HPDE6-E6E7 (cell line): Measurements from ENCODE around the gene TEK.
"Not testable (repeated sequence)": the region's sequence is repeated elsewhere in the genome, so short reads cannot be mapped to it uniquely, and the experiment has no call there.

Experiments used
- DNase-seq: peaks from one replicate; pipeline ENCODE4 v3.0.0; 2011; ENCODE audit warnings: missing footprints; ENCODE audit errors: extremely low spot score

TEK gene

DNA sequence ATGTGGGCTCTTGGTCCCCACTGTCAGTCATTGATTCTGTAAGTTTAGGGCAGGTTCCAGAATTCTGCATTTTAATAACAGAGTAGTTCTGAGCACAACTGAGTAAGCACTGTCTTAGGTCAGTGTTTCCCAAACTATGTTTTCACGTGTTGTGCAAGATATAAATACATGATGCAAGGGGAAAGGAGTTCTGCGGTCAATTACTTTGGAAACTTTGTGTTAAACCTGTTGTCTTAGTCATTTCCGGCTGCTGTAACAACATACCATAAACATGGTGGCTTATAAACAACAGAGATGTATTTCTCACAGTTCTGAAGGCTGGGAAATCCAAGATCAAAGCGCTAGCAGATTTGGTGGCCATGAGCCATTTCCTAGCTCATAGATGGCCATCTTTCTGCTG lies 118.2 kb downstream of the TEK start:
- no peak for DNase-seq

DNA sequence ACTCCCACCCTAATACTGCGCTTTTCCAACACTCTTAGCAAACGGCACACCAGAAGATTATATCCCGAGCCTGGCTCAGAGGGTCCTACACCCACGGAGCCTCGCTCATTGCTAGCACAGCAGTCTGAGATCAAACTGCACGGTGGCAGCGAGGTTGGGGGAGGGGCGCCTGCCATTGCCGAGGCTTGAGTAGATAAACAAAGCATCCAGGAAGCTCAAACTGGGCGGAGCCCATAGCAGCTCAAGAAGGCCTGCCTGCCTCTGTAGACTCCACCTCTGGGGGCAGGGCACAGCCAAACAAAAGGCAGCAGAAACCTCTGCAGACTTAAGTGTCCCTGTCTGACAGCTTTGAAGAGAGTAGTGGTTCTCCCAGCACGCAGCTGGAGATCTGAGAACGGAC lies 130.6 kb downstream of the TEK start:
- not testable (repeated sequence) for DNase-seq

DNA sequence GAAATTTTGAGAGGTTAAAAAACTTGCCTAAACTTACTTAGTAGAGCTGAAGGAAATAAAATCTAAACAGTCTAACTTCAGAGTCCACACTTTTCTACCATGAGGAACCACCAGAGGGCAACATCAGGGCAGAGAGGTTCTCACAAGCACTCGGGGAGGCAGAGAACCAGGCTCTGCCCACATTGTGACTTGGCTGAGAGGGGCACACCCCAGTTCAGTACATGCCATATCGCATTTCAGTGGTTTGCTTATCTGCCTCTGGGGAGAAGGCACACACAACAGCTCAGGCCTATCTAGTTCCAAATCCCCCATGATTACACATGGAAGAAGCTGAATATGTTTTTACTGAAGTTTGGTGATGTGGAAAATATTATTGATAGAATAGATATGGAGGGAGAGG lies 138.7 kb downstream of the TEK start:
- DNase-seq: peak; percentile 62

DNA sequence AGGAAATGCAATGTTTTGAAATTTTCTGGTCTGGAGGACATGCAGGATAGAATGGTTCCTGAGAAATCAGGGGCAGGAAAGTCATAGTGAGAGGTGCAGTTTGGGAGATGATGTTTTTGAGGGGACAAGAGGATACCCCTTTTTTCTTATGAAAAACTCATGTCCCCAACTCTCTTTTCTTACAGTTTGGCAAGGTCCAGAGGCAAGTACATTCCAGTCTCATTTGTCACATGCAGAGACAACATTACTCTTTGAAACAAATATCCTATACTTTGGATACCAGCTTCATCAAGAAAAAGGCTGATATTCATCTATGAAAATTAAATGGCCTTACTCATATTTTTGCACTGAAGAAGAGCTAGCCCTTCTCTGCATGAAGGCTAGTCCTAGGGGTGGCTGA lies 139.7 kb downstream of the TEK start:
- DNase-seq: no peak

DNA sequence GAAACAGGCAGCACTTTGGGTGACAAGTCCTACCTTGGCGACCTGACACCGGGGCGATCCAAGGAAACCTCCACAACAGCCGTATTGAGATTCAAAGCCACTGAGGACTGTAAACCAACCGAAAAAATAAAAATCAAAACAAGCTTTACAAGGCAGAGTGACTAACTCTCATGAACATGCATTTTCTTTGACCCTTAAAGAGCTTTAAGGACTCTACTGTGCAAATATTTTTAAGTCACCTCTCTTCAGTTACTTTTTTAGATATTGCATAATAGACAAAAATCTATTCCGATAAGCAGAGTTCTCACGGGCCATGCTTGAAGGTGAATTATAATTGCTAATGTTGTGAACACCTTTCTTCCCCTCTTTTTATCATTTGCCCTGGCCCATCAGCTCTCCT lies 149.6 kb downstream of the TEK start:
- no peak for DNase-seq

DNA sequence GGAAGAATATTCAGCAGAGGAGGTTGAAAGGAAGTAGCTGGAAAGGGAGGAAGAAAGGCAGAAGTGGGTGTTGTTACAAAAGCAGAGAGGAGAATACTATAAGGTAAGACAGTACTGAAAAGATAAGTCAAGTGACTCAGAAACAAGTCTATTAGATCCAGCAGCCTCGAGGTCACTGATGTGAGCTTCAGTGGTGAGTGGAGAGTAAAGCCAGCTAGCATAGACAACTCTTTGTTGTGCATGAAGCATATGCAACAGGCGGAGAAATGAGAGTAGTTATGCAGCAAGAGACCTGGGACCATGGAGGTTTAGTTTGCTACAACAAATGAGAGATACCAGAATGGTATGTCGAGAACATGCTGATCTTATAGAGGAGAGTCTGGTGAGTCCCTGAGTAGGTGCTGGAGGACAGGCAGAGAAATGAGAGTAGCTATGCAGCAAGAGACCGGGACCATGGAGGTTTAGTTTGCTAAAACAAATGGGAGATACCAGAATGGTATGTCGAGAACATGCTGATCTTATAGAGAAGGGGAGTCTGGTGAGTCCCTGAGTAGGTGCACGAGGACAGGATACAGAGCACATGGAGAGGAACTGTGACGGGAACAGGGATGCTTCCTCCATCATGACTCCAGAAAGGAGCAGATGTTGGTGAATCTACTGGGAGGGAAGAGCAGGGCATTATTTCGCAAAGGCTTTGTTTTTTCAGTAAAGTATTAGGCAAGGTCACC lies 151.9 kb downstream of the TEK start:
- DNase-seq: no peak

DNA sequence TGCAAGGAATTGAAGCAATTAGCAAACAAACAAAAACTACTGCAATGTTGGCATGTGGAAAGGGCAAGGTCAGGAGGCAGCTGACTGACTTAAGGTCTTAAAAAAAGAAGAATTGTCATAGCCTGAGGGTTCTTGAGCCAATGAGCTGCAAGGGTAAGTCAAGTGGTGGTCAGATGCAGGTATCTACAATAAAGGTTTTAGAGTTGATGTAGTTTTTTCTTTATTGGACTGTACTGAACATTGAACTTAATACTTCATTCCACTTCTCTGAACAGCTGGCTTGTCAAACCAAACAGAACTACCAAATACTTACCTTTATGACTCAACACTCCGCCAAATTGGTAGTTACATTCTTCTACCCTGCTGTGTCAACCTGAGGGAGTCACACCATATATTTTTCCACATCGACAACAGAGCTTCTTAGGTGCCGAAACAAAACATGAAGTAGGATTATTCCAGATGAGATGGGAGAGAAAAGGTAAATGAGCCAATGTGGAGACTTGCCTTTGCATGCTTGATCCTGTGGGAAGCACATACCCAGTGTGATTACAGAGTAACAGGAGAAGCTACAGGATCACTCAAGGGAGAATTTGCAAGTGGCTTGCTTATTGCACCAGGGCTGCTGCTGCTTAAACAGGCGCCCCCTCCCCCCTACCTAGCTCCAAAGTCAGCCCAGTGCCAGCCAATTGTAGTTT lies 152.6 kb downstream of the TEK start:
- no peak for DNase-seq

DNA sequence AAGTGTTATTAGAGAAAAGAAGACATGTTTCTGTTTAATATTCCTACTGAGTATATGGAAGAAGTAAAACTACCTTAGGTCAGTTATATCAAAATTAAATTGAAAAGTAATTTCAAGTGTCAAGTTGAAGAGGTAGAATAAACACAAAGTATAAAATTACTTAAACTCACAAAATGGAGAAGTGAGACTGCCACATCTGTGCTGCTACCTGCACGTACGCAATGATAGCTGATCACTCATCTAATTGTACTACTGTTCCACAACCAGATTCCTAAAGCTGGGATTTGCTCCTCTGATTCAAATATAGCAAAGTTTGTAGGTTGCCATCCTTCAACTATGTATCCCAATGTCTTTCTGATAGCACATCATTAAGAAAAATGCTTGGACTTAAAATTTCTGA lies 163.1 kb downstream of the TEK start:
- no peak for DNase-seq

DNA sequence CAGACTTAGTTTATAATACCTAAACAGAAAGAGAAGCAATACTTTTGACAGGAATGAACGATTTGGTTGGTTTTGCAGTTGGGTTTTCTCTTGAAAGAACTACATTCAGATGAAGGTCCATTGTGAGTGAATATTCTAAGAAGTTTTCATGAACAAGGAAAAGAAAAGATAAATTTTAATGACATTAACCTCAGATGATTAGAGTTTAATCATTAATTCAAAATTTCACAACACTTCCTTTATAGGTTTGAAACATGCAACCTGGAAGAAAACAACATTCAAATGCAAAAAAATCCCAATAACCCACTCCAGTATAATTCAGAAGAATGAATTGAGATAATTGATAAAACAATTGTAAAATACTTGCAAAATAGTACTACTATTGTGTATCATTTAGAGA lies 164.2 kb downstream of the TEK start:
- no peak for DNase-seq

DNA sequence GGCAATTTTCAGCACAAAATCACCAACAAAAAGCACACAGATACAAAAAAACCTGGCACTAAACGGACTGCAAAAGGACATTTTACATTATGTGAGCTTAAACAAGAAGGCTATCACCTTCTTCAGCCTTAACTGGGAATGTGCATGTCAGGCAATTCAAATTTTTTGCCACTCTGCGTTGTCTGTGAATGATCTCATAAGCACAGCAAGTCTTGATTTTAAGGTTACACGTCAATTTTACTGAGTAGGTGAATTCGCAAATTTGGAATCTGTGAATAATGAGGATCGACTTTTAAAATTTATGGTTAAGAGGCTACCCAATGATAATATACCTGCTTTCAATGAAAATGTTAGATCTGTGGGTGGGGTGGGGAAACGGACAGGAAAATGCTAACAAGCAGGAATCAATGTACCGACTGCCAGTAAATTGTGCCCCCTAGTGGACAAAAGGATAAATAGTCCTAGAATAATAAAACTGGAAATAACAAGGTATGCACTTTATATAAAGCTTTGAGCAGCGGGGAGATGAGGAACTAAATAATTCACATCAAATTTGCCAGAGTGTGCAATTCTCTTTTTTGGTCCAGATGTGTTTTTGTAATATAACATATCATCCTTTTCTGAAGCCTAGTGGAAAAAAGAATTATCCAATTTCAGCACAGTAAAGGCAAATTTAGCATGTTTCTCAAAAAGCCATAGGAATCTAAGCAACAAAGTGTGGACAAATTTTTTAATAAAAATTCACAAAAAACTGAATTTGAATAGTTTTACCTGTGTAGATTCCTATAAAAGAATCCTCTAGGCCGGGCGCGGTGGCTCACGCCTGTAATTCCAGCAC lies 167.4 kb downstream of the TEK start:
- DNase-seq: peak; percentile 23

DNA sequence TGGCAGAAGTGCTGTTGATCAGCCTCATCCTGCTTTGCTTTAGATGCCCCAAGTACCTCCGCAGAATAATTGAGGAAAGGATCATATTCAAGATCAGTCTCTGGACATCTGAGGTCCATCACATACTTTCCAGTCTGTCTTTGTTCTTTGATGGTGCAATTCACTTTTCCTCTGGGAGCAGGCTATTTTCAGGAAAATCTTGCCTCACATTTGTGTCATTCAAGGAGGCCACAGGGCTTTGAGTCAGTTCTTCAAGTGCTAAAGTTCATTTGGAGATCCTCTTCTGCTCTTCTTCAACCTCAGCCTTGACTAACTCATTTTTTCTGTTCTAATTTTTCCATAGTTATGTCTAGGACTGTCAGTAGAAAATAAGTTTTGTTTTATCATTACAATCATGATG lies 169.3 kb downstream of the TEK start:
- DNase-seq: no peak

DNA sequence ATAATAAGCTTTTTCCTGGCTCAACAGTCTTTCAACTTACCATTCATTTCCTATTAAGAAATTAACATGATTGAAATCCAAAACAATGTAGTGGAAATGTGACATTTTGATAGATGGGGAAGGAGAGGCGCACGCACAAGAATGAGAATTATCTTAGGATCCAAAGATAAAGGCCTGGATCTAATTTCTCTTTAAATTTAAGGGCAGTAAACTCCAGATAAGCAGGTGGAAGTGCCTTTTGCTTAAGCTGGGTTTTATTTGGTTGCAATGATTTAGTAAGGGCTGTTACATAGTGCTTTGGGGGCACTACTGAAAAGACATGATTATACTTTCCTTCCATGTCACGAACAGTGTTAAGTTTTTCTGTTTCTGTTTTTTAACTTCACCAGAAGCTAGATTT lies 170.6 kb downstream of the TEK start:
- DNase-seq: no peak
